Mucosa of gallbladder (tissue), 1 donor: ENCODE data around the gene PHETA1. TPM values are rescaled to one million over a fixed set of nuclear protein-coding genes. Genes with fewer than 3 reads are reported as not detected.
"Not testable (repeated sequence)": the region's sequence is repeated elsewhere in the genome, so short reads cannot be mapped to it uniquely, and the experiment has no call there.

Source experiments
- DNase-seq: peaks from one replicate; pipeline ENCODE4 v3.0.0-alpha.2; 2020; ENCODE audit warnings: low spot score
- total RNA-seq: library from RNA; stranded (reverse); gene quantifications from one replicate; pipeline ENCODE4 v1.2.1, GENCODE V29; 2021
- donor health status: DM: no; HTN: no; CAD: no.

The PHETA1 gene
- total RNA-seq, 1 donor from 2014 or later: 24.1 TPM

- not testable (repeated sequence) for DNase-seq
These were observed 4.3 kb upstream of the PHETA1 start for GRCh38 chr12:111373231-111373630.

GRCh38 chr12:111369496-111370220 lies 763 bp upstream of the PHETA1 start:
- no peak for DNase-seq

- DNase-seq: peak; percentile 17
These were observed 556 bp downstream of the PHETA1 start for GRCh38 chr12:111368291-111368787.

- peak; percentile 77 for DNase-seq
These were observed 1.2 kb downstream of the PHETA1 start for GRCh38 chr12:111367661-111368221.

- no peak for DNase-seq
These were observed 2.3 kb downstream of the PHETA1 start for GRCh38 chr12:111366583-111366982.

GRCh38 chr12:111366075-111366474 lies 2.8 kb downstream of the PHETA1 start:
- no peak for DNase-seq

- DNase-seq: no peak
These were observed 5.3 kb downstream of the PHETA1 start for GRCh38 chr12:111363578-111363977.

GRCh38 chr12:111362687-111363475 lies 6.0 kb downstream of the PHETA1 start:
- no peak for DNase-seq

- no peak for DNase-seq
These were observed 6.9 kb downstream of the PHETA1 start for GRCh38 chr12:111361717-111362576.

- DNase-seq: no peak
These were observed 7.7 kb downstream of the PHETA1 start for GRCh38 chr12:111361073-111361716.

GRCh38 chr12:111360325-111360930 lies 8.5 kb downstream of the PHETA1 start:
- no peak for DNase-seq

GRCh38 chr12:111359914-111360276 lies 9.0 kb downstream of the PHETA1 start:
- DNase-seq: no peak

- DNase-seq: no peak
These were observed 9.5 kb downstream of the PHETA1 start for GRCh38 chr12:111359231-111359913.

GRCh38 chr12:111355201-111355925 lies 13.5 kb downstream of the PHETA1 start:
- no peak for DNase-seq

- no peak for DNase-seq
These were observed 14.4 kb downstream of the PHETA1 start for GRCh38 chr12:111354511-111354910.

- no peak for DNase-seq
These were observed 15.1 kb downstream of the PHETA1 start for GRCh38 chr12:111353603-111354295.

GRCh38 chr12:111353026-111353425 lies 15.9 kb downstream of the PHETA1 start:
- no peak for DNase-seq

- no peak for DNase-seq
These were observed 16.4 kb downstream of the PHETA1 start for GRCh38 chr12:111352296-111352993.
